ENCODE data around the gene DSCAML1.

- TF ChIP-seq GABPB1 (CRISPR knock-in tag; IDR thresholded peaks at IDR 0.05) (no peak), CTCF (IDR thresholded peaks at IDR 0.05) (no peak), MYBL2 (CRISPR knock-in tag; IDR thresholded peaks at IDR 0.05) (no peak), JUN (CRISPR knock-in tag; IDR thresholded peaks at IDR 0.05) (no peak), NFE2L1 (CRISPR knock-in tag; IDR thresholded peaks at IDR 0.05) (no peak), ZNF263 (CRISPR knock-in tag; IDR thresholded peaks at IDR 0.05; ENCODE audit: low read depth) (no peak), USF2 (CRISPR knock-in tag; IDR thresholded peaks at IDR 0.05) (no peak), TEAD1 (CRISPR knock-in tag; IDR thresholded peaks at IDR 0.05) (no peak), E2F5 (CRISPR knock-in tag; IDR thresholded peaks at IDR 0.05) (no peak), MLX (CRISPR knock-in tag; IDR thresholded peaks at IDR 0.05) (no peak), FOXJ3 (CRISPR knock-in tag; IDR thresholded peaks at IDR 0.05; ENCODE audit: borderline replicate concordance) (no peak)
- TF ChIP-seq, protein P1, sequence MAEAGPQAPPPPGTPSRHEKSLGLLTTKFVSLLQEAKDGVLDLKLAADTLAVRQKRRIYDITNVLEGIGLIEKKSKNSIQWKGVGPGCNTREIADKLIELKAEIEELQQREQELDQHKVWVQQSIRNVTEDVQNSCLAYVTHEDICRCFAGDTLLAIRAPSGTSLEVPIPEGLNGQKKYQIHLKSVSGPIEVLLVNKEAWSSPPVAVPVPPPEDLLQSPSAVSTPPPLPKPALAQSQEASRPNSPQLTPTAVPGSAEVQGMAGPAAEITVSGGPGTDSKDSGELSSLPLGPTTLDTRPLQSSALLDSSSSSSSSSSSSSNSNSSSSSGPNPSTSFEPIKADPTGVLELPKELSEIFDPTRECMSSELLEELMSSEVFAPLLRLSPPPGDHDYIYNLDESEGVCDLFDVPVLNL (CRISPR knock-in tag; IDR thresholded peaks at IDR 0.05; ENCODE audit: borderline replicate concordance, low read depth) = no peak
- TF ChIP-seq, protein P2, sequence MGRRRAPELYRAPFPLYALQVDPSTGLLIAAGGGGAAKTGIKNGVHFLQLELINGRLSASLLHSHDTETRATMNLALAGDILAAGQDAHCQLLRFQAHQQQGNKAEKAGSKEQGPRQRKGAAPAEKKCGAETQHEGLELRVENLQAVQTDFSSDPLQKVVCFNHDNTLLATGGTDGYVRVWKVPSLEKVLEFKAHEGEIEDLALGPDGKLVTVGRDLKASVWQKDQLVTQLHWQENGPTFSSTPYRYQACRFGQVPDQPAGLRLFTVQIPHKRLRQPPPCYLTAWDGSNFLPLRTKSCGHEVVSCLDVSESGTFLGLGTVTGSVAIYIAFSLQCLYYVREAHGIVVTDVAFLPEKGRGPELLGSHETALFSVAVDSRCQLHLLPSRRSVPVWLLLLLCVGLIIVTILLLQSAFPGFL (CRISPR knock-in tag; IDR thresholded peaks at IDR 0.05; ENCODE audit: borderline replicate concordance) = no peak
- TF ChIP-seq, protein P3, sequence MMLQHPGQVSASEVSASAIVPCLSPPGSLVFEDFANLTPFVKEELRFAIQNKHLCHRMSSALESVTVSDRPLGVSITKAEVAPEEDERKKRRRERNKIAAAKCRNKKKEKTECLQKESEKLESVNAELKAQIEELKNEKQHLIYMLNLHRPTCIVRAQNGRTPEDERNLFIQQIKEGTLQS (CRISPR knock-in tag; conservative IDR thresholded peaks at IDR 0.05) = no peak
Observed at GRCh38 chr11:117658809-117659208, 138.2 kb downstream of the DSCAML1 start.
